Amniotic stem cell (primary cell): ENCODE data around the gene LCE1B.

Experiments
- DNase-seq: peaks from one replicate; lab custom pipeline; 2025; lab: John Stamatoyannopoulos, UW

Gene LCE1B, protein sequence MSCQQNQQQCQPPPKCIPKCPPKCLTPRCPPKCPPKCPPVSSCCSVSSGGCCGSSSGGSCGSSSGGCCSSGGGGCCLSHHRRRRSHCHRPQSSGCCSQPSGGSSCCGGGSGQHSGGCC

DNA sequence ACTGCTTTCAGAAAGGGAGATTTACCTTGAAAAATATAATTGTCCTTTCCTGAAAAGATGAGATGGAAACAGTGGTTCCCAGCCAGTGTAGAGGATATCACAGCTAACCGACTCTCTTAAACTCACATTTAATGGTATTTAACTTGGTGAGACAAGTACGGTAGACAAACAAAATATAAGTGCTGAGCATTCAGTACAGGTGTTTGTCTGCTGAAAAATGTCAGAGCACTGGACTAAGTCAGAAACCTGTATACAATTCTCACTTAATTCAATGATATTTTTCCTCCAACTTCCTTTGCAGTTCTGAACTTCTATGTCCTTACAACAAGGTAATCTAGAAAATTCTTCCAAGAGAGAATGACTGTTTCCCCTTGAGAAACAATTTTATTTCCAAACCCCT, at the start of gene LCE1B:
TSS of gene LCE1B (plus strand) at position 301 of the 400 bp plus-strand sequence. CDS start 476 bp downstream, outside the sequence.
- no peak for DNase-seq

DNA sequence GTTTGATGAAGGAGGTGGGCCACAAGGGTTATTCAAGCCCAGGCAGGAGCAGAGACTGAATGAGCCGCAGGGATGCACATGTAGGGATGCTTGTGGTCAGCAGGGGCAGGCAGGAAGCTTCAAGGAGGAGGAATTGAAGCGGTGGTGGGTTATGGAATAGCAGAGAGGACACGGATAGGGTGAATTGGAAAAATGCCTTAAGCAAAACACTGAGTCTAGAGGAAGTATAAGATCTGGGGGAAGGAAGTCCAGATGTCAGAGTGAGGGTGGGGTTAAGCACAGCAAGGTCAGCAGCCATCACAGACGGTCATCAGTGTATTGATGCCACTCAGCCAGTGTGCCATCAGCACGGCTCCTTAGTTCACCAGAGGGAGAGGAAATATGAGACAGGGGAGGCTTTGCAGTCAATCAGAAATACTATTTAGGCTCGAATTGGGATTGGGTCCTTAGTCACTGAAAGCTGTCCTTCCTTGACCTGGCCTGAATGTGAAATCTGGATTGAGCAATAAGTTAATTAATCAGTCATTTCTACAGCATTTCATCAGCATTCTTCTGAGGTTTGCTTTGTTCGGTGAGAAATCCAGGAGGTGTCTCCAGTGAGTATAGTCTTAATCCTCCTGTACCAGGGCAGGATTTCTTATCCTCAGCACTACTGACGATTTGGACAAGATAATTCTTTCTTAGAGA, 42.8 kb upstream of the LCE1B start:
- no peak for DNase-seq

DNA sequence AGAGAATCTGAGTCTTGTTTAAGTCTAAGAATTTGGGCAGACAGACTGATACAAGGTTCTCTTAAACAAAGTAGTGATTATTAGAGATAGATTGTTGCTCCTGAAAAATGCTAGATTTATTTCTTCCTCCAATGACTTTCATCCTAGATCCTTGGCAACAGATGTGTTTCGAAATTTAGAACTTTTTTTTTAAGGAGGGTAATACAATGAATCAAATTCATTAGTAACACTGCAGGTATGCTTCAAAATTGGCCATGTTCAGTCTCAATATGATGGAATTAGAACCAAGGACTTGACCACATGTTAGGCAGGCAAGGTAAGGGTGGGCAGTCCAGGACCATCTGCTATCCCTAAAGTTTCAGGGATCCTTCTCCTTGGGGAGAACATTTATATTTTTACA, 41.4 kb upstream of the LCE1B start:
- DNase-seq = no peak

DNA sequence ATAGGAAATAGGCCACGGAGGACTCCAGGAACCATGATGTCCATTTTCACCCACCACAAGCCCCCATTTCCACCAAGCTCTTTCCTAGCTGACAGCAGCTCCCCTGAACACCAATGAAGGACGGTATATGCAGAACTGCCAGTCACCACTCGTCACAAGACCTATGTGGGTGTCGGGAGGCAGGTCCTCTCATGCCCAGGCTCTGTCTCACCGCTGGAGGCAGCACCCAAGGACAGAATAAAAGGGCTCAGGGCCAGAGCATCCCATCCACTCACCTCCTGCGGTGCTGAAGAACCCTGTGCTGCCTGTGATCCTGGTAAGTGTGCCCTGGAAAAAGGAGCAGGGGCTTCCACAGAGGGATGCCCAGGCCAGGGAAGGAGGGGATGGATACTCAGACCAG, 36.9 kb upstream of the LCE1B start, which contains the start of gene LCE1F:
TSS of gene LCE1F (plus strand) at position 266 of the 400 bp plus-strand sequence. CDS start 1,232 bp downstream, outside the sequence.
- no peak for DNase-seq

DNA sequence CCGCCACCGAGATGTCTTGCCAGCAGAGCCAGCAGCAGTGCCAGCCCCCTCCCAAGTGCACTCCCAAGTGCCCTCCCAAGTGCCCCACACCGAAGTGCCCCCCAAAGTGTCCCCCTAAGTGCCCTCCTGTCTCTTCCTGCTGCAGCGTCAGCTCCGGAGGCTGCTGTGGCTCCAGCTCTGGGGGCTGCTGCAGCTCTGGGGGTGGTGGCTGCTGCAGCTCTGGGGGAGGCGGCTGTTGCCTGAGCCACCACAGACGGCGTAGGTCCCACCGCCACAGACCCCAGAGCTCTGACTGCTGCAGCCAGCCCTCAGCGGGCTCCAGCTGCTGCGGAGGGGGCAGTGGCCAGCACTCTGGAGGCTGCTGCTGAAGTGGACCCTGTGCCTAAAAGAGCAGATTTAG, 35.4 kb upstream of the LCE1B start:
- DNase-seq = no peak

DNA sequence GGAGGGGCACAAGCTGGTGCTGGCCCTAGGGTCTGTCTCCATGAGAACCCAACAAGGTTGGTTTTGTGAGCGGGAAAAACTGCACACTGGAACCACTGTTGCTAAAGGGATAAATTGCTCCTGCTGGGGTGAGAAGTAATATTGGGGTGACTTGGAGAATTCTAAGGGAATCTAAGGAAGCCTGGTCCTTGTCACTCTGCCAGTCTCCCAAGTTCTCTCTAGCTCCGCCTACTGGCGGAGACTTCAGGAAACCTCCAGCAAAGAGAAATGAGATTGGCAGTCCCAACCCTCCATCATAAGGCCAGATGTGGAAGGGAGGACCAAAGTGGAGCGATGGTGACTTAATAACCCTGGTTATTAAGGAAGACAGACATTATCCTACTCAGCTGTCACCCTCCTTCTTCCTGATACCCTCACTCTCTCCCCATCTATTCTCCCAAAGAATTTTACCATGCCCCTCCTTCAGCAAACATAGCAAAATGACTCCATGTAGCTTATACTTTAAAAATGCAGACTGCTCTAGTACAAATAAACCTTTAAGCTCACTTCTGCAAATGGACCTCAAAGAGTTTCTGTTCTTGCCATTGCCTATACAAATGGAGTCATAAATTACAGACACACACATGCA, 34.1 kb upstream of the LCE1B start:
- no peak for DNase-seq

DNA sequence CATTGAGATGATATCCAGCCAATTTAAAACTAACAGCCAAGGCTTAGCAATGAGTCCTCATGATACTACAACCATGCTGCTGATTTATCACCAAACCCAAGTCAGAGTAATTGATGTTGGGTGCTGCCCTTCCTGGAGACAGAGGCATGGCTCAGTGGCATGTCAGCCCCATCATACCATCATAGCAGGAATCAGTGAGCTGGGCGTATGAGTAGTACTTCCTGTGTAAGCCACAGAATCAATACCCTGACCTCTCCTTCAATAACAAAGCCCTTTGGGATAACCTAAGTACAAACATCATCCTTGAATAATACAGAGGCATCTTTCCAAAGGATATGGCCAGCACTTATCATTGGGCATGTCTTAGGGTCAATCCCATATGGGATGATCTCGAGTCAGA, 28.7 kb upstream of the LCE1B start:
- DNase-seq = no peak

DNA sequence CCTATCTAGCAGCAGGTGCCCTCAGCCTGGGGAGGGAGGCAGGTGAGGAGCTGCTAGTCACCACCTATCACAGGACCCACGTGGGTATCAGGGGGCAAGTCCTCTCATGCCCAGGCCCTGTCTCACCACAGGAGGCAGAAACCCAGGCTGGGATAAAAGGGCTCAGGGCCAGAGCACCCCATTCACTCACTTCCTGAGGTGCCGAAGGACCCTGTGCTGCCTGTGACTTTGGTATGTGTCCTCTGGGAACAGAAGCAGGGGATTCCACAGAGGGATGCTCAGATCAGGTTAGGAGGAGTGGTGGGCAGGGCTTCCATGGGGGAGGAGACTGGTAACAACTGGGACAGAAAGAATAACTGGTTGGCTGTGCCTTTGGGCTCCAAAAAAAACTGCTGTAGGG, 25.7 kb upstream of the LCE1B start, which contains the start of gene LCE1E:
TSS of gene LCE1E (plus strand) at position 181 of the 400 bp plus-strand sequence. CDS start 1,043 bp downstream, outside the sequence.
- no peak for DNase-seq

DNA sequence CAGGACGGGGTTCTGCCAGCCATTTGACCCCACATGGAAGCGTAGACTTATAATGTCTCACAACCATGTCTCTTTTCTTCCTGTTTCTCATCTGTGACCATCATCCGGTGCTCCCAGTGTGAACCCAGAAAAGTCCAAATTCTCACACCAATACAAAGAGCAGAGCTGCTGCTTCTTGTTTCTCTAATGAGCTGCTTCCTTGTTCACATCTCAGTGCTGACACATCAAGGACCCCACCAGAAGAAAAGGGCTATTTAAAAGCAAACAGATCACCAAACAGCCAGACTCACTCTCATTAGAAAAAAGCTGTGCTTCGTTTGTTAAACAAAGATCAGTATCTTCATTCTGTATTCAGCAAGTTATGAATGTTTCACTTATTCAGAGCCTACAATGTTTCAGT, 16.1 kb upstream of the LCE1B start:
- DNase-seq = no peak

DNA sequence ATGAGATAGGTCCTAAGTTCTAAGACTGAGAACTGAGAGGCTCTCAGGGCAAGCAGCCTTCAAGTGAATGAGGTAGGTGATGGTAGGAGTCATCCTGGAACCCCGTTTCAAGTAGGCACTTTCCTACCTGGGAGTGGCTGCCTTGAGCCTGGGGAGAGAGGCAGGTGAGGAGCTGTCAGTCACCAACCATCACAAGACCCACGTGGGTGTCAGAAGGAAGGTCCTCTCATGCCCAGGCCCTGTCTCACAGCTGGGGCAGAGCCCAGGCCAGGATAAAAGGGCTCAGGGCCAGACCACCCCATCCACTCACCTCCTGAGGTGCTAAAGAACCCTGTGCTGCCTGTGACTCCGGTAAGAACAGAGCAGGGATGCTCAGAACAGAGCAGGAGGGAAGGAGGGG, 15.3 kb upstream of the LCE1B start, which contains the start of gene LCE1D:
TSS of gene LCE1D (plus strand) at position 301 of the 400 bp plus-strand sequence. CDS start 1,074 bp downstream, outside the sequence.
- no peak for DNase-seq

DNA sequence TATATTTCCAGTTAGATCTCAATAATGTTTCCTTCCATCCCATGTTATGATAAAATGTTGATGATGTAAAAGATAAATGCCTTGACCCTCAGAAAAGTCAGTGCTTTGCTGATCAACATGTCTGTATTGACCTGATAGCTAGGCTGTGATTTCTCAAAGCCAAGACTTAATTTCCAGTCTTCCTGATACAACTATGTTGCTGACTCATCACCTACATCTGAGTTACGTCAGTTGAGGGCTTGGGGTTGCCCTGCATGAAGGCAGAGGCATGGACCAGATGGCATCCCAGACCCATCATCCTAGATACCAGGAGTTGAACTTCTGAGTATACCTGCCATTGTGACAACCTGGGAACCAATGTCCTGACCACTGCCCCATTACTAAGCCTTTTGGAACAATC, 10.4 kb upstream of the LCE1B start:
- no peak for DNase-seq

DNA sequence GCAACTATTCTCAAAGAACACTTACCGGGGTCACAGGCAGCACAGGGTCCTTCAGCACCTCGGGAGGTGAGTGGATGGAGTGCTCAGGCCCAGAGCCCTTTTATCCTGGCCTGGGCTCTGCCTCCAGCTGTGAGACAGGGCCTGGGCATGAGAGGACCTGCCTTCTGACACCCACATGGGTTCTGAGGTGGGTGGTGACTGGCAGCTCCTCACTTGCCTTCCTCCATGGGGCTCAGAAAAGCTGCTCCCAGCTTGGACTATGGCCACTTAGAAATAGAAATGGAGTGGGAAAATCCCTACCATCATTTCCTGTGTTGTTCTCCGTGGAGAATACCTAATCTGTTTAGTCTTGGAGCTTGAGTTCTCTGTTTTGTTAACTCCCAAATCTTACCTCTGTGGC, 5.2 kb upstream of the LCE1B start, which contains the start of gene LCE1C:
TSS of gene LCE1C (minus strand) at position 76 of the 400 bp plus-strand sequence. CDS start 1,173 bp downstream, outside the sequence.
- no peak for DNase-seq

DNA sequence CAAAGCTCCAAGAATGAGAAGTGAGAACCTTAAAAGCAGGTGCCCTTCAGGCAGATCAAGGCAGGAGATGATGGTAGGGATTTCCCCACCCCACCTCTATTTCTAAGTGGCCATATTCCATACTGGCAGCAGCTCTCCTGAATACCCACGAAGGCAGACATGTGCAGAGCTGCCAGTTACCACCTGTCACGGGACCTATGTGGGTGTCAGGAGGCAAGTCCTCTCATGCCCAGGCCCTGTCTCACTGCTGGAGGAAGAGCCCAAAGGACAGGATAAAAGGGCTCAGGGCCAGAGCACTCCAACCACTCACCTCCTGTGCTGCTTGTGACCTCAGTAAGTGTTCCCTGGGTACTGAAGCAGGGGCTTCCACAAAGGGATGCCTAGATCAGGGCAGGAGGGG, 721 bp upstream of the LCE1B start:
- DNase-seq = no peak

DNA sequence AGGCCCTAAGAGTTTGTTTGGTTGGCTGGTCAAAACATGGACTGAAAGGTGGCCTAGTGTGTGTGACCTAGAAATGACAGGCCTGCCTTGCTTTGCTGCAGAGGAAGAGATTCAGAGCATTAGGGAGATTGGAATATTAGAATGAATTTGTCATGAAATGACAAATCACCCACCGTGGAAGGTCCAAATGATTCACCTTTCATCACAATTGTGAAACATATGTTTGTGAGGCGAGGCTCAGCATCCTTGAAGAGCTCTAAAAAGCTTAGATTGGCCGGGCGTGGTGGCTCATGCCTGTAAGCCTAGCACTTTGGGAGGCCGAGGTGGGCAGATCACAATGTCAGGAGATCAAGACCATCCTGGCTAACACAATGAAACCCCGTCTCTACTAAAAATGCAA, 5.5 kb downstream of the LCE1B start:
- DNase-seq = no peak

DNA sequence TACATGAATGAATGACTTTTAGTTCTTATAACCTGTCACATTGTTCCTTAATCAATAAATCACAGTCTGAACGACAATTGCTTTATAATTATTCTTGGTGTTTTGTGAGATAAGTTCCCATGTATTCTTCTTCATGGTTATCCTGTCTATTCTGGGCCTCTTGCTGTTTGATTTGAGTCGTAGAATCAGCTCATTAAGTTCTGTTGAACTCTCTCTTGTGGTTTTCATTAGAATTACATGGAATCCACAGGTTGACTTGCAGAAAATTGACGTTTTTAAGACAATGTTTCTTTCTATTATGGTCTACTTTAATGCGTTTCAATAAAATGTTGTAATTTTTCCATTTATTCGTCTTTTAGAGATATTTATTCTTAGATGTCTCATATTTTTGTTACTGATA, 11.5 kb downstream of the LCE1B start:
- DNase-seq = no peak

DNA sequence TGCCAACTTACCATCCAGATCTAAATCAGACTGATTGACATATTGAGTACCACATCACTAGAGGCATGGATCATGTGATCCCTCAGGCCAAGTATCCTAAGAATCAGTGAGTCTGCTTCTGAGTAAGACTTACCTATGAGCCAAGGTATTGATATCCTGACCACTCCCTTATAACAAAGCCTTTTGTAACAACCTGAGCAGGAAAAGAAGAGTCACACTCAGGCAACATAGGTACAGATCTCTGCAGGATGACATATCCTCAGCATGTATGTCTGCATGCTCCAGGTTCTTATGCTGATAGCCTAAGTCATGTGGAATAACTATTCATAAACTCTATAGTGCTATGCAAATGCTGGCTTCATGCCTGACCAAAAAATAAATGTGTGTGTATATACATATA, 13.2 kb downstream of the LCE1B start:
- DNase-seq = no peak

DNA sequence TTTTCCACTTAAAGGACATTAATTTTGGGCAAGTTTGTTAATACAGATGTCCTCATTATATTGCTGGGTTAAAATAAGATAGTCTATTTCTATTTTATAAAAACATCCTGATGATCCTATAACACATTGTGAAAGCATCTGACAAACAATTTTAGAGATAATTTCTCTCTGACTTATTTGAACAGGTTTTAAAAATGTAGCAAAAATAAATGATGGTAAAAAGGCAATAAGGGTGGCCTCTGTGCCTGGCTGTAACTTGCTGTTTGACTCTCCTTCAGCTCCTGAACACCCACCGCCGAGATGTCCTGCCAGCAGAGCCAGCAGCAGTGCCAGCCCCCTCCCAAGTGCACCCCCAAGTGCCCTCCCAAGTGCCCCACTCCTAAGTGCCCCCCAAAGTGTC, 15.4 kb downstream of the LCE1B start, which contains the start of gene LCE1A:
TSS of gene LCE1A (plus strand) at position 301 of the 400 bp plus-strand sequence. CDS start at position 301, 0 bp downstream.
- DNase-seq = no peak

DNA sequence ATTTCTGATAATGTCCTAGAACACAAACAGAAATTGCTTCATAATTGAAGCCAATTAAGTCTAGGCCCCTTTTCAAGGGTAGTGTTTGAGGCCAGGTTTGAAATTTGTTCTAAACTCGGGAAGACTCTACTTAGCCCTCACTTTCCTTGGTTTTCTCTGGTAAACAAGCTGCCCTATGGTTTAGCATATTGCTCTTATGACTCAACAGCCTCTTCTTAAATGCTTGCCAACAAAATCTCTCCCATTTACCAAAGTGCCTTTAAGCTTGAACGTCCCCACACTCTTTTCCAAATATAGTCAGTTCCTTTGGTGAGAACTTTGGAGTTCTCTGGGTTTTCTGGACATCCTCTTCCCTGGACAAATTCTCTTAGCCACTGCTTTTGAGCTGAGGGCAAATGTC, 25.1 kb downstream of the LCE1B start:
- DNase-seq = no peak

DNA sequence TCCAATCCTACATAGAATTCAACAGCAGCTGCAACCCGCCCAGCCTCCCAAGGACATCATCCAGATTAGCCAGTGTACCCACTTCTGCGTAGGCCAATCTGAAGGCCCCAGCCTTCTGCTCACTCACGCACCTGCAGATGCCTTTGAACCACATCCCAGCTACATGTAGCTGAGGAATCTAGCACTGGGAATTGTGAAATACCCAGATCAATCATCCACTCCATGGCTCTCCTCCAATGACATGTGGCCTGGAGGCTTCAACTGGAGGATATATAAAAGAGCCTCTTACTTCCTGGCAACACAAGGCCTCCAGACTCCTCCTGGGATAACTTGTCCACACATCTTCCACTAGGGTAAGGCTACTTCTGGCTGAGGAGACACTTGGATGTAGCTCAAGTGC, 30.8 kb downstream of the LCE1B start, which contains the start of gene LCE6A:
TSS of gene LCE6A (plus strand) at position 301 of the 400 bp plus-strand sequence. CDS start 665 bp downstream, outside the sequence.
- DNase-seq = no peak

DNA sequence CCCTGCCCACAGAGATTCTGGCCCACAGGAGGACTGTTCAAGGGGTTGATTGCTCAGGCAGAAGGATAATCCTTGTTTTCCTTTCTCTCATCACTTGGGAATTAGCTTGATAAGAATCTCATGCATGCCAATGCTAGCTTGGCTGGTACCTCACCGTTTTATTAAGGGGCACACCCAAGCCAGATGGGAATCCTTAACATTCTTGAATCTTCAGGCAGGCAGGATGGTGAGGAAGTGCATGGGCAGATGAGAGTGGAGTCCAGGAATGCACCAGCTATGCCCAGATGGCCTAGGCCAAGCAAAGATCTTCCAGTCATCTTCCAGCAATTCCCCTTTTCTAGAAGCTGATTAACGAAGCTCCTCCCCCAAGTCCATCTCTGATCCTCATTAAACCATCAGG, 43.9 kb downstream of the LCE1B start:
- no peak for DNase-seq

DNA sequence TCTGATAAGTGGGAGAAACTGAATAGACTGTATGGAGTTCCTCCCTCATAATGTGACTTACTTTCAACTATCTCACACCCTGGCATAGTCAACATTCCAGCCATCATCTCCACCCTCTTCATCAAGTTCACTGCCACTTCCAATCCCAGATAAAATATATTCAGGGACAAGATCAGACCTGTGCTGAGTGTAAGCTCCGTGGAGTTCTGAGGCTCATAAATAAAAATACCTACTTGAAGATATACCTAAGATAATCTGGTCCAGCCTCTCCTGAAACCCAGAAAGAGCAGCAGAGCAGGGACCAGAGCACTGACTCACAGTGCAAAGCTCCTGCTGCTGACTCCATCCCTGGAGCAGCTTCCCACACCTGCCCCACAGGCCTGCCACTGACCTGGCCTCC, 46.3 kb downstream of the LCE1B start:
- no peak for DNase-seq

DNA sequence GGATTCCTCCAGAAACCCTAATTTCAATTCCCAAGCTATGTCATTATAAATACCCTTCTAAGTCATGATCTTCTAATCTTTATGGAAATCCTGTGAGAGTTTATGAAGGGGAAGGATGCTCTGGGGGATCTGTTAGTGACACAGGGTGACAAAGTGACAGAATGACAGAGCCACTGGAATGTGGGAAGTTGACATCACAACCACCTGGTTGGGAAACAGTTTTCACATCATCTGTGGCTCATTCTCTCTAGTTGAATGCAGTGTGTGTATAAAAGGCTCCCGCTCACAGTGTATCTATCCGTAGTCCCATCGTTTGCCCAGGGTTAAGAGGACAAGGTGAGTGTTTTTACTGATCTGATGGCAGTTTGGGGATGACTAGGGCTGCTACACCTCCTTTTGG, 47.9 kb downstream of the LCE1B start, which contains the start of gene LCE7A:
TSS of gene LCE7A (plus strand) at position 301 of the 400 bp plus-strand sequence. CDS start 702 bp downstream, outside the sequence.
- no peak for DNase-seq

DNA sequence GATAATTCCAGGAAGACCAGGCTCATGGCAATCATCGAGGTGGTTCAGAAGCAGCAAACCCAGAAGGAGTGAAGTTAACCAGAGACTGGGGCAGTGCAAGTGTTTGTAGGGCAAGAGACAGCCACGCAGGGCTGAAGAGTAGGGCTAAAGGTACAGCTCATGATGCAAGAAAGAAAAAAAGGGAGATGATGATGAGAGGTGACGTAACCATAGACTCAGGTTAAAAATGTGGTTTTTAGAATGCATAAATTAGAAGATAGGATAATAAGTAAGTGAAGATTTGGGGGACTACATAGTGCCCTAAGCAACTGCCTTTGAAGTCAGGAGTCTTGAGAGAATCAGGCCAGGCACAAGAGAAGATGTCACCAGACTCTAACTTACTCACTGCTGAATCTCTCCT, 48.4 kb downstream of the LCE1B start:
- no peak for DNase-seq
